Neuronal stem cell (in vitro differentiated cells): ENCODE data around the gene ANAPC15.

Source experiments
- DNase-seq: peaks from one replicate; pipeline ENCODE4 v3.0.0-alpha.2; 2013; ENCODE audit warnings: low spot score
- H2AFZ ChIP-seq: one replicate; pipeline ENCODE4 v1.6.1; 2013; ENCODE audit warnings: mild to moderate bottlenecking, low read length, inconsistent platforms
- H2AK5ac ChIP-seq: 2 replicates; pipeline ENCODE4 v1.6.1; 2013; ENCODE audit warnings: low read depth, mild to moderate bottlenecking, inconsistent platforms, low read length, moderate library complexity, mixed read lengths
- H2BK120ac ChIP-seq: 2 replicates; pipeline ENCODE4 v1.6.1; 2013; ENCODE audit warnings: low read depth, mild to moderate bottlenecking, inconsistent platforms, low read length, moderate library complexity, mixed read lengths
- H2BK12ac ChIP-seq: one replicate; pipeline ENCODE4 v1.6.1; 2013; ENCODE audit warnings: low read length, inconsistent platforms
- H2BK15ac ChIP-seq: 2 replicates; pipeline ENCODE4 v1.6.1; 2013; ENCODE audit warnings: mild to moderate bottlenecking, low read length, inconsistent platforms, mixed read lengths
- H2BK5ac ChIP-seq: one replicate; pipeline ENCODE4 v1.6.1; 2013; ENCODE audit warnings: inconsistent platforms, mild to moderate bottlenecking, low read length, moderate library complexity
- H3K14ac ChIP-seq: one replicate; pipeline ENCODE4 v1.6.1; 2013; ENCODE audit warnings: low read length, inconsistent platforms
- H3K18ac ChIP-seq: 2 replicates; pipeline ENCODE4 v1.6.1; 2013; ENCODE audit warnings: low read length, inconsistent platforms
- H3K23ac ChIP-seq: 2 replicates; pipeline ENCODE4 v1.6.1; 2013; ENCODE audit warnings: low read depth, mild to moderate bottlenecking, mixed read lengths, low read length, inconsistent platforms; ENCODE audit not compliant: poor library complexity
- H3K27ac ChIP-seq: replicated peaks from 3 replicates; pipeline ENCODE4 v1.5.1; 2013; ENCODE audit warnings: low read length, inconsistent platforms
- H3K27me3 ChIP-seq, 3 experiments: 2 replicates each; pipeline ENCODE4 v1.6.1; 2013; ENCODE audit warnings: low read length in 3 of 3, mild to moderate bottlenecking in 2 of 3, inconsistent platforms in 1 of 3, low read depth in 1 of 3, mixed read lengths in 1 of 3, moderate library complexity in 1 of 3; ENCODE audit not compliant: control insufficient read depth in 3 of 3, insufficient read depth in 3 of 3
- H3K36me3 ChIP-seq, 2 donors: replicated peaks in 1 of 2; 2 replicates each; pipeline ENCODE4 v1.6.1; 2013; ENCODE audit warnings: low read length in 2 of 2; ENCODE audit not compliant: control insufficient read depth in 2 of 2, insufficient read depth in 2 of 2
- H3K4ac ChIP-seq: 2 replicates; pipeline ENCODE4 v1.6.1; 2013; ENCODE audit warnings: inconsistent platforms, mild to moderate bottlenecking, low read length, moderate library complexity
- H3K4me1 ChIP-seq, 2 donors: 1 replicate in 1 of 2; 2 replicates in 1 of 2; pipeline ENCODE4 v1.6.1; 2013; ENCODE audit warnings: low read length in 2 of 2, low read depth in 1 of 2; ENCODE audit not compliant: control insufficient read depth in 2 of 2, insufficient read depth in 1 of 2
- H3K4me2 ChIP-seq: one replicate; pipeline ENCODE4 v1.6.1; 2013; ENCODE audit warnings: mild to moderate bottlenecking, low read length, inconsistent platforms; ENCODE audit not compliant: insufficient read depth, poor library complexity, severe bottlenecking
- H3K4me3 ChIP-seq, 2 donors: 2 replicates each; pipeline ENCODE4 v1.5.1; 2013; ENCODE audit warnings: low read length in 2 of 2, mild to moderate bottlenecking in 2 of 2, inconsistent platforms in 1 of 2, moderate library complexity in 1 of 2
- H3K79me1 ChIP-seq: one replicate; pipeline ENCODE4 v1.6.1; 2013; ENCODE audit warnings: low read depth, mild to moderate bottlenecking, inconsistent platforms, low read length, moderate library complexity
- H3K9ac ChIP-seq: one replicate; pipeline ENCODE4 v1.6.1; 2013; ENCODE audit warnings: mild to moderate bottlenecking, low read depth, low read length, inconsistent platforms; ENCODE audit not compliant: poor library complexity
- H3K9me3 ChIP-seq, 2 donors: replicated peaks in 1 of 2; 2 replicates each; pipeline versions ENCODE3 to v1.6.1; 2013; ENCODE audit warnings: low read length in 2 of 2, mild to moderate bottlenecking in 2 of 2, inconsistent platforms in 1 of 2, low read depth in 1 of 2, mixed read lengths in 1 of 2, moderate library complexity in 1 of 2; ENCODE audit not compliant: control insufficient read depth in 2 of 2, insufficient read depth in 1 of 2
- H4K8ac ChIP-seq: one replicate; pipeline ENCODE4 v1.6.1; 2013; ENCODE audit warnings: low read depth, mild to moderate bottlenecking, inconsistent platforms, low read length, moderate library complexity
- H4K91ac ChIP-seq: one replicate; pipeline ENCODE4 v1.6.1; 2013; ENCODE audit warnings: low read length, low read depth, mild to moderate bottlenecking, inconsistent platforms; ENCODE audit not compliant: poor library complexity
- WGBS, 2 donors: extraction: QIAGEN DNeasy Blood & Tissue Kit; methylation state at CpG; one replicate each; pipeline ENCODE4 v1.1.7; 2013; ENCODE audit warnings: missing lambda C conversion rate in 2 of 2, mixed read lengths in 1 of 2; ENCODE audit not compliant: insufficient read length in 2 of 2, insufficient replicate concordance in 1 of 2; ENCODE audit errors: extremely low coverage in 2 of 2; 5-methylcytosine and 5-hydroxymethylcytosine counted together

ANAPC15 gene

DNA sequence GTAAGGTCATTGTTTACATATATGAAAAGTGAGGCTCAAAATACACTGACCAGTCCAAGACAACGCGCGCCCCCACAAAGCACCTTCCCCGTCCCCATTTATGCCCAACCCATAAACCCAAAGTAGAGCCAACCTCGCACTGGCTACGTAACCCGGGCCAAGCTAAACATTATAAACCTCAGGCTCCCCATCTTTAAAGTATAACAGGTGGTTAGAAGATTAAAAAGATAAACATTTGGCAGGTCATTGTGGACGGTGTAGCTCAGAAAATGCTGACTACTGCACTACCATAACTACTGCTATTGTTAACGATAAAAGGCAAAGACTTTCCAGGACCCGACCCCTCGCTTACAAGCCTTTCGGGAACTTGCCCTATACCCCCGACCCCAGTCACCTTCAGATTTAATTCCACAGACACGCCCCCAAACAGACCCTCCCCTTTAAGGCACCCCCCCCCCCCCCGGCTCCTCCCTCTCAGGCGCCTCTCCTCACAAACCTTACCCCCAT, 32.6 kb downstream of the ANAPC15 start:
- Histone ChIP-seq H2BK15ac (no peak overlapping the region), H3K27me3 (no peaks in the 10 kb centered on the region), H3K4ac (no peak overlapping the region), H2BK120ac (no peak overlapping the region), H3K79me1 (peaks cover 2% of the 10 kb centered on the region), H3K36me3 (peaks cover 0 to 26% of the 10 kb centered on the region in 2 donors), H3K4me3 (peak overlapping the region; percentile 79 to 99), H2AK5ac (no peak overlapping the region), H3K14ac (no peak overlapping the region), H3K9ac (peak overlapping the region; percentile 50), H3K4me1 (peaks cover 3 to 9% of the 10 kb centered on the region in 2 donors), H3K18ac (peak overlapping the region; percentile 91), H3K27ac (peak overlapping the region; percentile 93), H2BK12ac (no peak overlapping the region), H4K8ac (no peak overlapping the region), H2BK5ac (no peak overlapping the region), H3K4me2 (peak overlapping the region; percentile 51), H3K23ac (no peak overlapping the region), H2AFZ (peak overlapping the region; percentile 96), H4K91ac (no peak overlapping the region), H3K9me3 (no peaks in the 10 kb centered on the region)
- WGBS, 2 donors, result no CpG with 5 or more reads among the region's 16 CpGs
- no peak for DNase-seq

DNA sequence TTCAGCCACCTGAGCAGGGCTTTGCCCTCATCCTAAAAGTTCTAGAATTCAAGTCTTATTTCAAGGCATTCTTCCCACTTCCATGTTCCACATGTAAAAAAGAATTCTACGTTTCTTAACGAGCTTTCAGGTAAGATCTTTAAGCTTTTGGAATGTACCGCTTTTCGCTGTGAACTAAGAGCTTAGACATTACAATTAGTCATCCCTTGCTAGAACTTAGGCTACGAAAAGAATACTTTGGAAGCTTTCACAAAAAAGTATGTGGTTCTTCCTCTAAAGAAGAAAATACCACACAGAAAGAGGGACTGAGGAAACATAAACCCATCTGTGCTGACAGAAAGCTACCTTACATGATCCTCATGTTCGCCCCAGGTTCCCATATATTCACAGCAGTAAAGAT, 34.0 kb downstream of the ANAPC15 start:
- Histone ChIP-seq H2AFZ (no peak overlapping the region), H2BK15ac (no peak overlapping the region), H3K4me3 (peak overlapping the region in 1 of 2 donors; percentile 79), H3K79me1 (peaks cover 2% of the 10 kb centered on the region), H3K14ac (no peak overlapping the region), H2BK5ac (no peak overlapping the region), H3K4me2 (no peak overlapping the region), H2AK5ac (no peak overlapping the region), H2BK12ac (no peak overlapping the region), H4K8ac (no peak overlapping the region), H3K36me3 (peaks cover 0 to 34% of the 10 kb centered on the region in 2 donors), H3K4ac (no peak overlapping the region), H3K18ac (no peak overlapping the region), H3K27me3 (no peaks in the 10 kb centered on the region), H2BK120ac (no peak overlapping the region), H3K27ac (no peak overlapping the region), H3K9ac (no peak overlapping the region), H3K9me3 (no peaks in the 10 kb centered on the region), H3K23ac (no peak overlapping the region), H4K91ac (no peak overlapping the region), H3K4me1 (peaks cover 3 to 9% of the 10 kb centered on the region in 2 donors)
- no peak for DNase-seq
- WGBS, 2 donors, result no CpG with 5 or more reads among the region's 6 CpGs

DNA sequence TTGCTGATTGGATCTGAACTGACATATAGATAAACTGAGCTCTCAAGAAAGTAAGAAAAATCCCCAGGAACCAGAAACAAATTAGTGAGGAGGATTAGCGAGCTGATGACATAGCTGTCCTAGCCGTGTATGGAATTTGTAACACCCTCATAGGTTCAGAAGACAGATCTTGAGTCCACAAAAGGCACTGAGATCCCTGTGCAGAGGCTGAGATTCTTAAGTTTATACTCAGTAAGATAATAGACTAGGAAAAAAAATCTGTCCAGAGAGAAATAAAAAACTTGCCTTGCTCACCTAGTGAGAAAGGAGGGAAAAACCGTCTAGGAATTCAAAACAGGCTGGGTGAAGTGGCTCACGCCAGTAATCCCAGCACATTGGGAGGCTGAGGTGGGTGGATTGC, 36.7 kb downstream of the ANAPC15 start:
- Histone ChIP-seq H3K23ac (no peak overlapping the region), H3K27me3 (no peaks in the 10 kb centered on the region), H2BK12ac (no peak overlapping the region), H2BK15ac (no peak overlapping the region), H4K91ac (no peak overlapping the region), H3K36me3 (peaks cover 0 to 34% of the 10 kb centered on the region in 2 donors), H3K9ac (no peak overlapping the region), H3K14ac (no peak overlapping the region), H3K18ac (no peak overlapping the region), H3K4ac (no peak overlapping the region), H2BK5ac (no peak overlapping the region), H3K4me2 (no peak overlapping the region), H2BK120ac (no peak overlapping the region), H3K4me3 (no peak overlapping the region), H3K27ac (no peak overlapping the region), H2AK5ac (no peak overlapping the region), H3K4me1 (peaks cover 11 to 17% of the 10 kb centered on the region in 2 donors), H3K9me3 (no peaks in the 10 kb centered on the region), H3K79me1 (peaks cover 8% of the 10 kb centered on the region), H4K8ac (no peak overlapping the region), H2AFZ (no peak overlapping the region)
- no CpG with 5 or more reads among the region's 4 CpGs for WGBS, 2 donors
- no peak for DNase-seq

DNA sequence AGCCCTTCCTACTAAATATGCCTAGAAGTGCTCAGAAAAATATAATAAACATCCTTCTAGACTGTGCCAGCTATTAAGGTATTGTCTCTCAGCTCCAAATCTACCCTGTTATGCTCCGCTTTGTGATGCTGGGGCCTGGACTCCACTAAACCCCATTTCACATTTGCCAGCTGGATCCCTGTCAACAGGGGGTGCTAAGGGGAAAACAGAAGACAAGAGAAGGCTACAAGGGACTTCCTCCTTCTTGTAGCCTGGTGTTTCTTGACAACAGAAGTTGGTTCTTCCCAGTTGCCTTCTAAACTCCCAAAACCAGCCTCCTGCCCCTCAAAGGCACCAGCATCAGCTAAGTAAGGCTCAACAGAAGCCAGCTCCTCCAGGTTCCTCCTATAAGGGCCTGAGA, 37.4 kb downstream of the ANAPC15 start:
- peaks cover 11 to 23% of the 10 kb centered on the region in 2 donors for H3K4me1 ChIP-seq
- H3K27me3 ChIP-seq, result no peaks in the 10 kb centered on the region
- peaks cover 8% of the 10 kb centered on the region for H3K79me1 ChIP-seq
- DNase-seq, result no peak
- H3K9me3 ChIP-seq, result no peaks in the 10 kb centered on the region
- no CpG with 5 or more reads among the region's 1 CpG for WGBS, 2 donors
- H2AFZ ChIP-seq, result no peak overlapping the region
- no peak overlapping the region for H3K4me3 ChIP-seq
- no peak overlapping the region for H2BK120ac ChIP-seq
- no peak overlapping the region for H3K4me2 ChIP-seq
- H2BK5ac ChIP-seq, result no peak overlapping the region
- H3K4ac ChIP-seq, result no peak overlapping the region
- no peak overlapping the region for H3K14ac ChIP-seq
- no peak overlapping the region for H3K27ac ChIP-seq
- H3K23ac ChIP-seq, result no peak overlapping the region
- peaks cover 0 to 34% of the 10 kb centered on the region in 2 donors for H3K36me3 ChIP-seq
- no peak overlapping the region for H2BK15ac ChIP-seq
- H2AK5ac ChIP-seq, result no peak overlapping the region
- H3K9ac ChIP-seq, result no peak overlapping the region
- no peak overlapping the region for H4K91ac ChIP-seq
- no peak overlapping the region for H2BK12ac ChIP-seq
- H4K8ac ChIP-seq, result no peak overlapping the region
- no peak overlapping the region for H3K18ac ChIP-seq
